SK-N-SH (cell line): ENCODE data around the gene CBR4. TPM values are rescaled to one million over a fixed set of nuclear protein-coding genes. Genes with fewer than 3 reads are reported as not detected.

Experiments used
- CTCF ChIA-PET: fragments of 300-600, 350-600 bp; formaldehyde crosslinking; extraction: SDS; loops from one replicate; lab custom pipeline; 2021; lab: Yijun Ruan, JAX
- POLR2A ChIA-PET: fragments of 350-600 bp; sonication (Branson Sonifier 250); formaldehyde crosslinking; extraction: SDS; loops from one replicate; lab custom pipeline; 2020; ENCODE audit warnings: antibody characterized with exemption, inconsistent platforms; lab: Yijun Ruan, JAX
- DNase-seq: peaks from one replicate; pipeline ENCODE4 v3.0.0; 2012
- H2AFZ ChIP-seq: fragments of 200-600 bp; sonication (generic); 2 replicates; pipeline ENCODE4 v1.8.1; 2016; ENCODE audit warnings: antibody characterized with exemption, mild to moderate bottlenecking, low read depth
- H3F3A ChIP-seq: fragments of 200-600 bp; sonication (generic); replicated peaks from 2 replicates; pipeline ENCODE3; 2016; ENCODE audit warnings: antibody characterized with exemption, mild to moderate bottlenecking; ENCODE audit not compliant: insufficient read depth
- H3K27ac ChIP-seq, 2 experiments: fragments of 200-500 bp in 1 of 2; fragments of 200-600 bp in 1 of 2; sonication (Bioruptor generic) in 1 of 2; sonication (generic), shearing (Covaris generic) in 1 of 2; 2 replicates each; pipeline versions ENCODE4 v1.5.1 to v1.6.1; 2014 to 2016; ENCODE audit warnings: low read depth in 2 of 2, inconsistent platforms in 1 of 2, low read length in 1 of 2, mild to moderate bottlenecking in 1 of 2, mixed read lengths in 1 of 2
- H3K27me3 ChIP-seq: fragments of 200-600 bp; sonication (generic), shearing (Covaris generic); 2 replicates; pipeline ENCODE4 v1.6.1; 2016; ENCODE audit warnings: mixed run types; ENCODE audit not compliant: insufficient read depth
- H3K36me3 ChIP-seq, 2 experiments: fragments of 200-500 bp in 1 of 2; fragments of 200-600 bp in 1 of 2; sonication (Bioruptor generic) in 1 of 2; sonication (generic) in 1 of 2; replicated peaks in 1 of 2; 2 replicates each; pipeline versions ENCODE3 to v1.5.1; 2014 to 2016; ENCODE audit warnings: low read length in 1 of 2, mild to moderate bottlenecking in 1 of 2; ENCODE audit not compliant: insufficient read depth in 2 of 2, control insufficient read depth in 1 of 2
- H3K4me1 ChIP-seq, 2 experiments: fragments of 200-500 bp in 1 of 2; fragments of 200-600 bp in 1 of 2; sonication (Bioruptor generic) in 1 of 2; sonication (generic), shearing (Covaris generic) in 1 of 2; 2 replicates each; pipeline versions ENCODE4 v1.5.1 to v1.6.1; 2014 to 2016; ENCODE audit warnings: low read depth in 1 of 2, low read length in 1 of 2, mixed run types in 1 of 2; ENCODE audit not compliant: insufficient read depth in 2 of 2, control insufficient read depth in 1 of 2
- H3K4me2 ChIP-seq: fragments of 200-600 bp; sonication (generic), shearing (Covaris generic); 2 replicates; pipeline ENCODE4 v1.6.1; 2017; ENCODE audit warnings: mixed run types
- H3K4me3 ChIP-seq, 2 experiments: fragments of 200-500 bp in 1 of 2; fragments of 200-600 bp in 1 of 2; sonication (Bioruptor generic) in 1 of 2; sonication (generic), shearing (Covaris generic) in 1 of 2; 2 replicates each; pipeline versions ENCODE4 v1.5.1 to v1.8.1; 2014 to 2016; ENCODE audit warnings: low read depth in 2 of 2, inconsistent platforms in 1 of 2, low read length in 1 of 2, mild to moderate bottlenecking in 1 of 2, mixed read lengths in 1 of 2, moderate library complexity in 1 of 2
- H3K79me2 ChIP-seq: fragments of 200-600 bp; sonication (generic); 2 replicates; pipeline ENCODE4 v1.8.1; 2017; ENCODE audit warnings: mild to moderate bottlenecking; ENCODE audit not compliant: insufficient read depth
- H3K9ac ChIP-seq: fragments of 200-600 bp; sonication (generic); 2 replicates; pipeline ENCODE4 v1.6.1; 2017; ENCODE audit warnings: mixed run types
- H3K9me2 ChIP-seq: fragments of 200-600 bp; sonication (generic); 2 replicates; pipeline ENCODE4 v1.6.1; 2017; ENCODE audit warnings: mixed run types
- H3K9me3 ChIP-seq: fragments of 200-600 bp; sonication (generic); 2 replicates; pipeline ENCODE4 v1.6.1; 2017; ENCODE audit warnings: mixed run types, mild to moderate bottlenecking, moderate library complexity
- H4K20me1 ChIP-seq: fragments of 200-600 bp; sonication (generic); 2 replicates; pipeline ENCODE4 v1.6.1; 2017; ENCODE audit warnings: mild to moderate bottlenecking, mixed run types; ENCODE audit not compliant: insufficient read depth
- CHD2 ChIP-seq: fragments of 150-350 bp; IDR thresholded peaks from 2 replicates; pipeline ENCODE4 v1.6.1; 2018; ENCODE audit warnings: low read length; ENCODE audit not compliant: partially characterized antibody
- CTCF ChIP-seq: fragments of 200-600 bp; sonication (generic); IDR thresholded peaks from 2 replicates; pipeline ENCODE4 v1.6.1; 2017; ENCODE audit warnings: antibody characterized with exemption, mild to moderate bottlenecking, moderate library complexity
- ELF1 ChIP-seq: IDR thresholded peaks from 2 replicates; pipeline ENCODE4 v1.4.0; 2012
- EP300 ChIP-seq, 2 experiments: IDR thresholded peaks; 2 replicates each; pipeline versions ENCODE4 v1.4.0 to v1.6.1; 2012; ENCODE audit warnings: borderline replicate concordance in 1 of 2, low read depth in 1 of 2, low read length in 1 of 2
- EZH2phosphoT487 ChIP-seq: fragments of 200-600 bp; sonication (generic); IDR thresholded peaks from 2 replicates; pipeline ENCODE4 v1.6.1; 2017; ENCODE audit warnings: low read depth, mixed run types, mild to moderate bottlenecking, antibody characterized with exemption, moderate library complexity, borderline replicate concordance
- GATA2 ChIP-seq: sonication (generic); formaldehyde crosslinking; IDR thresholded peaks from 2 replicates; pipeline ENCODE4 v1.5.0; 2020; ENCODE audit warnings: mild to moderate bottlenecking, missing genetic modification reagents
- MAX ChIP-seq: IDR thresholded peaks from 2 replicates; pipeline ENCODE4 v1.4.0; 2012; ENCODE audit warnings: low read depth
- MXI1 ChIP-seq: IDR thresholded peaks from 2 replicates; pipeline ENCODE4 v1.6.1; 2012; ENCODE audit warnings: mild to moderate bottlenecking, low read depth, low read length, improper control_type of control experiment
- PBX3 ChIP-seq: IDR thresholded peaks from 2 replicates; pipeline ENCODE4; 2012
- RAD21 ChIP-seq: IDR thresholded peaks from 2 replicates; pipeline ENCODE4 v1.6.1; 2012; ENCODE audit warnings: mild to moderate bottlenecking, low read length
- RFX5 ChIP-seq: IDR thresholded peaks from 2 replicates; pipeline ENCODE4 v1.6.1; 2012; ENCODE audit warnings: mild to moderate bottlenecking, improper control_type of control experiment, low read length
- RXRA ChIP-seq: IDR thresholded peaks from 2 replicates; pipeline ENCODE4 v1.4.0; 2012; ENCODE audit warnings: low read depth, mild to moderate bottlenecking, borderline replicate concordance
- TAF1 ChIP-seq: IDR thresholded peaks from 2 replicates; pipeline ENCODE4 v1.6.1; 2012; ENCODE audit warnings: low read depth, mild to moderate bottlenecking, low read length, moderate library complexity, borderline replicate concordance
- WGBS: methylation state at CpG from one replicate; pipeline ENCODE4 v1.1.6; 2017; ENCODE audit warnings: low lambda C conversion rate; 5-methylcytosine and 5-hydroxymethylcytosine counted together
- polyA plus RNA-seq, 3 experiments: library from polyadenylated mRNA; depleted of rRNA; stranded (reverse); fragments of >200 nt; gene quantifications; 2 replicates each; pipeline ENCODE4 v1.2.3, GENCODE V29; 2012

Gene CBR4
- polyA plus RNA-seq, 1 of the 3 experiments (the other 2 are of a cell fraction) = 2.8 TPM

DNA sequence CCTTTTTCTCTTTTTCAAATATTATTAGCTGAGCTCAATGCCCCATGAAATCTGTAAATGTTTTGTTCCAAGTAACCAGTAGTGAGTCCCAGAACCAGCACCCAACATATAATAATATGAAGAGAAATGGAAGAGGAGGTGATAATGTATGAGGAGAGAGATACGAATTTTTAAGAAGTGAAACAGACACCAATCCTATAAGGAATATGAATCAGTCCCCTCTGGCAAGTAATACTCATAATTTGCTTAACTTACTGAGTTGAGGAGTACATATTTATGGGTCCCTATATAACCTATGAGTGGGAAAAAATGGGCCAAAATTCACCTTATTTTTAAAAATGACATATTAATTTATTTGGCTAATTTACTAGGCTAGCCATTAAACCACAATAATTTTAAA, 8.4 kb upstream of the CBR4 start (continued):
- TF ChIP-seq MAX (no peak), EZH2phosphoT487 (no peak), ELF1 (no peak), PBX3 (no peak)

- WGBS = 100% methylated on average over 5 of the region's 5 CpGs
- Histone ChIP-seq H3K36me3 (no peaks in the 10 kb centered on the region), H3K9ac (no peak overlapping the region), H3K4me1 (peaks cover 0 to 19% of the 10 kb centered on the region in 2 experiments; a peak in 2 of 4 replicates), H3K79me2 (no peaks in the 10 kb centered on the region), H2AFZ (no peak overlapping the region), H3K27ac (peak overlapping the region in 1 of 2 experiments; percentile 20; a peak in 2 of 4 replicates), H3K9me2 (no peaks in the 10 kb centered on the region), H3K4me2 (no peak overlapping the region), H4K20me1 (no peaks in the 10 kb centered on the region), H3K4me3 (no peak overlapping the region), H3K9me3 (no peaks in the 10 kb centered on the region), H3K27me3 (no peaks in the 10 kb centered on the region), H3F3A (no peaks in the 10 kb centered on the region)
- CTCF ChIA-PET = no interaction called here
- POLR2A ChIA-PET = no interaction called here
- TF ChIP-seq RXRA (no peak), EP300 (IDR thresholded peaks at IDR 0.05; ENCODE audit: borderline replicate concordance in 1 of 2, low read depth in 1 of 2, low read length in 1 of 2) (0 out of 4 replicates have a peak, but pooled peaks of 1 of the 2 experiments have one; percentile 19), TAF1 (no peak), ELF1 (no peak), CTCF (no peak), EZH2phosphoT487 (no peak), RFX5 (no peak)
- no peak for DNase-seq
Measured at GRCh38 chr4:169017971-169018370, 7.9 kb upstream of the CBR4 start.

DNA sequence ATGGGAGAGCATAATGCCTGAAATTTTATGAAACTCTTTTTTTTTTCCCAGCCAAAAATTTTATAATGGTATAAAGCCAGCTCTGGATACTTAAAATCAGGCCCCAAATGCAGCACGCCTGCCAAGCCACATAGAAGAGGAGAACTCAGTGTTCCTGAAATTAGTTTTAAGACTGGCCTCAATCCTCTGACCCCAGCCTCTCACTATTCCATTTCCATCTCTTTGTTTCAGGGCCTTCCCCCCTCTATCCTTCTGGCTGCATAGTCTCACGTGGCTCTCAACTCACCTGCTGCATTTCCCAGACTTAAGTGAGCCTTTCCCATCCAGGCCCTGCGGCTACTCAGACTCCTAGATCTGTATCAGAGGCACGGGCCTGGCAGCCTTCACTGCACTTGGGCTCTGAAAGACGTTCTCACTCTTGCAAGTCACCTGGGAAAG, 5.2 kb upstream of the CBR4 start:
- Histone ChIP-seq H3K27ac (peak overlapping the region in 1 of 2 experiments; percentile 51; a peak in 2 of 4 replicates), H4K20me1 (no peaks in the 10 kb centered on the region), H3K4me2 (no peak overlapping the region), H3K9ac (no peak overlapping the region), H3K4me1 (peaks cover 0 to 19% of the 10 kb centered on the region in 2 experiments; a peak in 2 of 4 replicates), H2AFZ (peak overlapping the region; percentile 40; the same call in 1 of the 2 replicates), H3K79me2 (no peaks in the 10 kb centered on the region), H3K27me3 (no peaks in the 10 kb centered on the region), H3K36me3 (no peaks in the 10 kb centered on the region), H3K4me3 (no peak overlapping the region), H3K9me3 (no peaks in the 10 kb centered on the region), H3K9me2 (no peaks in the 10 kb centered on the region), H3F3A (no peaks in the 10 kb centered on the region)
- POLR2A ChIA-PET = no interaction called here
- no peak for DNase-seq
- WGBS = 56% methylated on average over 5 of the region's 5 CpGs
- CTCF ChIA-PET = interaction anchor here (1.7 to 1.8 kb wide), 2 partner anchors 9 kb away, joined by 8 read pairs; no protein-coding TSS in a partner anchor
- TF ChIP-seq MXI1 (no peak), RAD21 (no peak), EP300 (IDR thresholded peaks at IDR 0.05; ENCODE audit: borderline replicate concordance in 1 of 2, low read depth in 1 of 2, low read length in 1 of 2) (no peak; a peak in 1 of 4 replicates), CHD2 (no peak), GATA2 (peak; percentile 83)
- TF ChIP-seq, all 33 proteins: peak for 1
